Measurements from ENCODE around the gene GRID2. TPM values are rescaled to one million over a fixed set of nuclear protein-coding genes. Genes with fewer than 3 reads are reported as not detected.

GRID2 gene
- total and polyA plus RNA-seq, 2 of the 4 experiments (the other 2 are of a cell fraction): under 0.01 TPM; not detected in 1

GRCh38 chr4:93437991-93438390 is 1134.2 kb downstream of the GRID2 start:
- CTCF ChIA-PET: no interaction called here
- in situ Hi-C loops (cut with MboI; ENCODE audit: low sequenced_read_pairs) (no loop called here), dilution Hi-C loops (cut with HindIII; ENCODE audit: low sequenced_read_pairs, unreplicated experiment) (no loop called here), intact Hi-C loops (cut with micrococcal nuclease) (no loop called here)
- H4K5ac ChIP-seq (ENCODE audit: low read depth, low read length): no peak overlapping the region
- H3K27ac ChIP-seq (ENCODE audit: insufficient read depth, low read length): no peak overlapping the region
- no peak overlapping the region for H3K4ac ChIP-seq (ENCODE audit: low read depth, low read length)
- no peak for ATAC-seq (ENCODE audit: low read depth)
- H4K20me1 ChIP-seq (ENCODE audit: insufficient read depth, low read length): no peaks in the 10 kb centered on the region
- BruUV-seq (replicated peaks): no TSS peak
- no peak overlapping the region for H2AK9ac ChIP-seq (replicated peaks; ENCODE audit: low read depth, low read length, poor library complexity)
- no peak overlapping the region for H2BK15ac ChIP-seq (ENCODE audit: low read depth, low read length)
- H3K9ac ChIP-seq (ENCODE audit: low read depth, low read length): no peak overlapping the region
- no peak for DNase-seq
- H3K56ac ChIP-seq (ENCODE audit: extremely low read depth, insufficient read depth, low read length): no peak overlapping the region
- H2BK120ac ChIP-seq (ENCODE audit: low read depth, low read length): no peak overlapping the region
- no peak overlapping the region for H2AFZ ChIP-seq (replicated peaks; ENCODE audit: low read length, poor library complexity)
- no peak overlapping the region for H2BK20ac ChIP-seq (ENCODE audit: low read depth, low read length)
- H3K36me3 ChIP-seq (ENCODE audit: control insufficient read depth, insufficient read depth, low read length): no peaks in the 10 kb centered on the region
- no peak overlapping the region for H2BK5ac ChIP-seq (ENCODE audit: low read depth, low read length, poor library complexity, severe bottlenecking)
- H3K4me2 ChIP-seq (ENCODE audit: low read depth, low read length): no peak overlapping the region
- H2AK5ac ChIP-seq (ENCODE audit: low read depth, low read length): no peak overlapping the region
- no peak overlapping the region for H3K14ac ChIP-seq (replicated peaks; ENCODE audit: low read depth, low read length)
- no peak for TF ChIP-seq NFE2L2 (IDR thresholded peaks at IDR 0.05; ENCODE audit: low read depth, low read length)
- TF ChIP-seq CEBPB (IDR thresholded peaks at IDR 0.05; ENCODE audit: low read depth, low read length): no peak
- no peak for TF ChIP-seq MAFK (IDR thresholded peaks at IDR 0.05; ENCODE audit: low read depth, low read length)
- TF ChIP-seq RCOR1 (IDR thresholded peaks at IDR 0.05; ENCODE audit: insufficient replicate concordance, low read length): no peak
- no peak for TF ChIP-seq CHD1 (IDR thresholded peaks at IDR 0.05; ENCODE audit: low read depth, low read length)
- no peak for TF ChIP-seq RAD21 (IDR thresholded peaks at IDR 0.05; ENCODE audit: low read length)
- TF ChIP-seq ELK1 (IDR thresholded peaks at IDR 0.05; ENCODE audit: borderline replicate concordance, low read depth, low read length): no peak
- no peak for TF ChIP-seq USF2 (IDR thresholded peaks at IDR 0.05; ENCODE audit: low read depth, low read length)
- TF ChIP-seq CTCF (conservative IDR thresholded peaks at IDR 0.05; ENCODE audit: low read depth, low read length): no peak
- no peak for TF ChIP-seq SMC3 (IDR thresholded peaks at IDR 0.05; ENCODE audit: low read depth, low read length)
- no peak for TF ChIP-seq RFX5 (IDR thresholded peaks at IDR 0.05; ENCODE audit: low read depth, low read length)
- TF ChIP-seq MXI1 (IDR thresholded peaks at IDR 0.05; ENCODE audit: borderline replicate concordance, low read depth, low read length): no peak
- no peak for TF ChIP-seq BHLHE40 (IDR thresholded peaks at IDR 0.05; ENCODE audit: low read depth, low read length)
- TF ChIP-seq MAZ (IDR thresholded peaks at IDR 0.05; ENCODE audit: borderline replicate concordance, low read depth, low read length): no peak
- no peaks in the 10 kb centered on the region for H3K9me3 ChIP-seq (ENCODE audit: control insufficient read depth, insufficient read depth, low read length)
- H3K9me1 ChIP-seq (ENCODE audit: insufficient read depth, low read length): peaks cover 3% of the 10 kb centered on the region; the same call in 1 of the 2 replicates
- no peak overlapping the region for H3K23ac ChIP-seq (ENCODE audit: low read depth, low read length)
- H3K79me1 ChIP-seq (ENCODE audit: low read depth in 1 of 2, low read length in 2 of 2): no peaks in the 10 kb centered on the region
- no peak overlapping the region for H3K4me3 ChIP-seq (ENCODE audit: insufficient read depth, low read depth, low read length)
- no peak overlapping the region for H3K18ac ChIP-seq (ENCODE audit: low read depth, low read length)
- POLR2A ChIA-PET (ENCODE audit: unreplicated experiment): no interaction called here
- H3K27me3 ChIP-seq (ENCODE audit: control insufficient read depth, insufficient read depth, low read length): no peaks in the 10 kb centered on the region
- no peak overlapping the region for H4K91ac ChIP-seq (ENCODE audit: insufficient read depth, low read depth, low read length)
- WGBS, 2 experiments (ENCODE audit: extremely low coverage in 2 of 2, insufficient read length in 1 of 2): no CpG with 5 or more reads among the region's 3 CpGs
- H4K8ac ChIP-seq (ENCODE audit: low read depth in 2 of 2, low read length in 2 of 2): no peak overlapping the region
- H3K4me1 ChIP-seq (ENCODE audit: control insufficient read depth, insufficient read depth, low read length): no peaks in the 10 kb centered on the region
